Right lobe of liver (tissue), 6 donors: ENCODE results near the gene ANGPTL4. TPM values are rescaled to one million over a fixed set of nuclear protein-coding genes. Genes with fewer than 3 reads are reported as not detected.

Source experiments
- ATAC-seq, 4 donors: fragments of 200-7000 bp; cut with Tn5 transposase; one replicate each; pipeline ENCODE4 v1.9.1; 2020; ENCODE audit warnings: mild to moderate bottlenecking in 4 of 4, moderate library complexity in 4 of 4
- DNase-seq, 3 donors: peaks; one replicate each; pipeline ENCODE4 v3.0.0-alpha.2; 2020
- H3K27ac ChIP-seq, 3 donors: fragments of 200-600 bp; one replicate each; pipeline ENCODE4 v1.8.0; 2022
- H3K27me3 ChIP-seq, 2 donors: fragments of 200-600 bp; one replicate each; pipeline ENCODE4 v1.8.0; 2022
- H3K36me3 ChIP-seq, 4 donors: fragments of 200-600 bp; sonication (generic) in 1 of 4; one replicate each; pipeline versions ENCODE4 v1.5.1 to v1.8.0; 2017 to 2022; ENCODE audit warnings: control low read depth in 1 of 4
- H3K4me1 ChIP-seq, 4 donors: fragments of 200-600 bp; sonication (generic) in 1 of 4; one replicate each; pipeline versions ENCODE4 v1.5.1 to v1.8.0; 2017 to 2022; ENCODE audit warnings: control low read depth in 1 of 4
- H3K4me3 ChIP-seq, 3 donors: fragments of 200-600 bp; one replicate each; pipeline ENCODE4 v1.8.0; 2022
- H3K9me3 ChIP-seq, 4 donors: fragments of 200-600 bp; sonication (generic) in 1 of 4; one replicate each; pipeline versions ENCODE4 v1.5.1 to v1.8.0; 2017 to 2022; ENCODE audit warnings: control low read depth in 1 of 4
- POLR2A ChIP-seq: fragments of 450-650 bp; IDR thresholded peaks from one replicate; pipeline ENCODE4 v1.6.1; 2017; ENCODE audit warnings: antibody characterized with exemption, mild to moderate bottlenecking
- WGBS: methylation state at CpG from one replicate; pipeline ENCODE4 v1.1.6; 2018; ENCODE audit warnings: low coverage, low lambda C conversion rate; ENCODE audit not compliant: insufficient coverage; ENCODE audit errors: missing lambda C conversion rate; 5-methylcytosine and 5-hydroxymethylcytosine counted together
- intact Hi-C, 2 donors: fragments of 100-400 bp; cut with DNase I; formaldehyde crosslinking; loops; one replicate each; pipeline versions ENCODE4 v1.11.2 to v1.14.1; 2022
- total RNA-seq, 6 experiments: library from RNA; depleted of rRNA in 2 of 6; stranded (reverse); fragments of >200 nt in 2 of 6; fragmentation: NEBNext Ultra II Directional in 3 of 6; extraction: Animal tissue kit (Norgen Biotek cat#: 25700) in 3 of 6; gene quantifications; one replicate each; pipeline versions ENCODE4 v1.1.0 to v1.2.4, GENCODE V29; 2016 to 2023
- TF ChIP-seq, protein P1 (sequence below), 4 donors: fragments of 200-600 bp in 3 of 4; fragments of 450-650 bp in 1 of 4; IDR thresholded peaks; one replicate each; pipeline versions ENCODE4 v1.5.1 to v1.8.0; 2016 to 2022; ENCODE audit warnings: antibody characterized with exemption in 4 of 4, mild to moderate bottlenecking in 2 of 4
- donor health status: DM: no; HTN: yes; CAD: no.
- donor health status: DM: no; HTN: no; CAD: no.
- donor health status: DM: no; HTN: no; CAD: no.
- donor health status: DM: no; HTN: yes; CAD: no.
- donor health status: DM: no; HTN: yes; CAD: no.

The ANGPTL4 gene
- total RNA-seq, 6 experiments from 2014 or later = 2.3 to 204 (median 125) TPM

DNA sequence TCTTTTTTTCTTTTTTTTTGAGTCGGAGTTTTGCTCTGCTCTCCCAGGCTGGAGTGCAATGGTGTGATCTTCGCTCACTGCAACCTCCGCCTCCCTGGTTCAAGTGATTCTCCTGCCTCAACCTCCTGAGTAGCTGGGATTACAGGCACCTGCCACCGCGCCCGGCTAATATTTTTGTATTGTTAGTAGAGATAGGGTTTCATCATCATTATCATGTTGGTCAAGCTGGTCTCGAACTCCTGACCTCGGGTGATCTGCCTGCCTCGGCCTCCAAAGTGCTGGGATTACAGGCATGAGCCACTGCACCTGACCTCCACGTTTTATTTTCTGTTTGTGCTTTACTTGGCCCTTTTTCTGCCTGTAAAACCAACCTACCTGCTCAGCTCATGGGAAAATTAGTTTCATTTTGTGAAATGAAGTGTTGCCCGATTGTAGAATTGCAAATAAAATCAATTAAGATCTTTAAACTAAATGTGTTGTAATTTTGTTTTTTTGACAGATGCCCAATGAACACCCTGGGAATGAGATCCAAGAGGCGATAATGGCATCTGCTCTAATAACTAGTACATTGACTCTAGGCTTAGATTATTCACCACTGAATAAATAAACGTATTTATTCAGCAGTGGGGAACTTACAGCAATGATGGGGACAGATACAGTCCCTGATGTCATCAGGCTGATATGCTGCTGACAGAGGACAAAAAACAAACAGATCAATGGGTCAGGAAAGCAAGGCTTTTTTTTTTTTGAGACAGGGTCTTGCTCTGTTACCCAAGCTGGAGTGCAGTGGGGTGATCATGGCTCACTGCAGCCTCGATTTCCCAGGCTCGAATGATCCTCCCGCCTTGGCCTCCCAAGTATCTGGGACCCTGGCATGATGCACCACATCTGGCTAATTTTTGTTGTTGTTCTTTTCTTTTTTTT, 24.0 kb downstream of the ANGPTL4 start:
- Histone ChIP-seq H3K27me3 (no peaks in the 10 kb centered on the region), H3K9me3 (no peaks in the 10 kb centered on the region), H3K36me3 (no peaks in the 10 kb centered on the region), H3K27ac (peak overlapping the region; percentile 80 to 100 (median 99)), H3K4me3 (peak overlapping the region in 2 of 3 donors; percentile 27 to 100), H3K4me1 (peaks cover 0 to 52% (median 22%) of the 10 kb centered on the region in 4 donors)
- 38% methylated on average over 15 of the region's 16 CpGs for WGBS
- TF ChIP-seq, protein P1, sequence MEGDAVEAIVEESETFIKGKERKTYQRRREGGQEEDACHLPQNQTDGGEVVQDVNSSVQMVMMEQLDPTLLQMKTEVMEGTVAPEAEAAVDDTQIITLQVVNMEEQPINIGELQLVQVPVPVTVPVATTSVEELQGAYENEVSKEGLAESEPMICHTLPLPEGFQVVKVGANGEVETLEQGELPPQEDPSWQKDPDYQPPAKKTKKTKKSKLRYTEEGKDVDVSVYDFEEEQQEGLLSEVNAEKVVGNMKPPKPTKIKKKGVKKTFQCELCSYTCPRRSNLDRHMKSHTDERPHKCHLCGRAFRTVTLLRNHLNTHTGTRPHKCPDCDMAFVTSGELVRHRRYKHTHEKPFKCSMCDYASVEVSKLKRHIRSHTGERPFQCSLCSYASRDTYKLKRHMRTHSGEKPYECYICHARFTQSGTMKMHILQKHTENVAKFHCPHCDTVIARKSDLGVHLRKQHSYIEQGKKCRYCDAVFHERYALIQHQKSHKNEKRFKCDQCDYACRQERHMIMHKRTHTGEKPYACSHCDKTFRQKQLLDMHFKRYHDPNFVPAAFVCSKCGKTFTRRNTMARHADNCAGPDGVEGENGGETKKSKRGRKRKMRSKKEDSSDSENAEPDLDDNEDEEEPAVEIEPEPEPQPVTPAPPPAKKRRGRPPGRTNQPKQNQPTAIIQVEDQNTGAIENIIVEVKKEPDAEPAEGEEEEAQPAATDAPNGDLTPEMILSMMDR (IDR thresholded peaks at IDR 0.05) = no peak
- TF ChIP-seq POLR2A = peak; percentile 20
- DNase-seq = peak in 2 of 3 donors; percentile 44 to 64
- intact Hi-C loops = no loop called here
- peak; percentile 30 to 57 (median 34) for ATAC-seq

GRCh38 chr19:8388612-8388958, 24.6 kb downstream of the ANGPTL4 start:
- no peak for ATAC-seq
- Histone ChIP-seq H3K36me3 (no peaks in the 10 kb centered on the region), H3K4me3 (peak overlapping the region in 2 of 3 donors; percentile 95 to 100), H3K27ac (peak overlapping the region; percentile 80 to 100 (median 99)), H3K4me1 (peaks cover 0 to 58% (median 25%) of the 10 kb centered on the region in 4 donors), H3K27me3 (no peaks in the 10 kb centered on the region), H3K9me3 (no peaks in the 10 kb centered on the region)
- intact Hi-C loops = no loop called here
- 22% methylated on average over 2 of the region's 2 CpGs for WGBS
- TF ChIP-seq, protein P1 (IDR thresholded peaks at IDR 0.05) = no peak
- no peak for TF ChIP-seq POLR2A
- DNase-seq = no peak

DNA sequence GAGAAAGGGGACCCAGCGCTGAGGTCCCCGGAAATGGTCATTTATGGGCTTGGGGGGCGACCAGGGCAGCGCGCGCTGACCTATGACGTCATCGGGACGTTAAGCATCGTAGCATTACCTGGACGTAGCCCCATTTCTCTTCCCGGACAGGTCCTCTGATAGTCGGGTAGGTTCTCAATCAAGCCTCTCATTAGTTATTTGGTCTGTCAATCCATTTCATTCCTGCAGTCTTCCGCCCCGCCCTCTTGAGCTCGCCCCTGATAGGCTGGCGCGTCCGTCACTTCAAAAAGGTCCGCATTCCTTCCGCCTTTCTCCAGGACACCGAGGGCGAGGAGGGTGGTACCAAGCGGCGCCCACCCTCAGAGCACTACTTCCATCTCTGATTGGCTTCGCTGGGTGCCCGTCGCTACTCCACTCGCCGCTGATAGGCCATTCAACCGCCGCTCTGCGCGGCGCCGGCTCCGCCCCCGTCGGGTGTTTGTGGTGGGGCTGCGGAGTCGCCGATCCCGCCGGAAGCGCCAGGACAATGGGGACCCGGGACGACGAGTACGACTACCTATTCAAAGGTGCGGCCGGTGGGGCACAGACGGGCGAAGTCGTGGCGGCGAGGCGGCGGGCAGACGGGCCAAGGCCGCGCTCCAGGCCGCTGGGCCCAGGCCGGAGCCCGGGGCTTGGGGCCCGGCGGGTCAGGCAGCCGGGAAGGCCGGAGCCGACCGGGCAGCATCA, 26.1 kb downstream of the ANGPTL4 start, which contains the start of gene RAB11B:
TSS of gene RAB11B (plus strand) at position 470 of the 726 bp plus-strand sequence. CDS start at position 527, 57 bp downstream.
- no peaks in the 10 kb centered on the region for H3K27me3 ChIP-seq
- H3K9me3 ChIP-seq = no peaks in the 10 kb centered on the region
- H3K4me3 ChIP-seq = peak within 1 kb of the TSS; percentile 95 to 100 (median 99)
- intact Hi-C loops = no loop called here
- TF ChIP-seq POLR2A = peak; percentile 88
- TF ChIP-seq, protein P1 (IDR thresholded peaks at IDR 0.05) = no peak
- DNase-seq = peak; percentile 99 to 100 (median 100)
- peak within 1 kb of the TSS; percentile 99 to 100 (median 100) for H3K27ac ChIP-seq
- H3K4me1 ChIP-seq = peaks cover 0 to 67% (median 28%) of the 10 kb centered on the region in 4 donors
- WGBS = under 1% methylated on average over 35 of the region's 70 CpGs
- ATAC-seq = peak; percentile 73 to 90 (median 81)
- H3K36me3 ChIP-seq = no peaks in the 10 kb centered on the region

DNA sequence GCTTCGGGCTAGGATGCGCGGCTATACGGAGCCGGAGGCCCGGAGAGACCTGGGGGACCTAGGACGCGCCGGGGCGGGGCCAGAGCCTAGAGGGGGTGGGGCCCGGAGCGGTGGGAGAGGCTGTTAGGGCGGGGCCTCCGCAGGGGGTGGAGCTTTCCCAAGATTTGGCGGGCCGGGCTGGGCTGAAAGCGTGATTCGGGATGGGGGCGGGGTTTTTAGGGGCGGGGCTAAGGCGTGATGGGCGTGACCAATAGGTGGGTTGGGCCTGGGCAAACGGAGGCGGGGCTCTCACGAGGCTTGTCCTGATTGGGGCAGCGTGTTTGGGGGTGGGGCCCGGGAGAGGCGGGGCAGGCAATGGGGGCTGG, 26.6 kb downstream of the ANGPTL4 start:
- Histone ChIP-seq H3K4me1 (peaks cover 0 to 64% (median 26%) of the 10 kb centered on the region in 4 donors), H3K27ac (peak overlapping the region; percentile 99 to 100 (median 100)), H3K9me3 (no peaks in the 10 kb centered on the region), H3K27me3 (no peaks in the 10 kb centered on the region), H3K4me3 (peak overlapping the region; percentile 95 to 100 (median 99)), H3K36me3 (no peaks in the 10 kb centered on the region)
- TF ChIP-seq POLR2A = no peak
- TF ChIP-seq, protein P1 (IDR thresholded peaks at IDR 0.05) = no peak
- 2% methylated on average over 21 of the region's 28 CpGs for WGBS
- intact Hi-C loops = no loop called here
- peak; percentile 67 to 85 (median 78) for ATAC-seq
- DNase-seq = peak; percentile 98 to 99 (median 99)
